ENCODE results near the gene BTBD16.

- no peak for TF ChIP-seq CTCF (IDR thresholded peaks at IDR 0.05)
- TF ChIP-seq POLR2A (IDR thresholded peaks at IDR 0.05) = no peak
Observed at GRCh38 chr10:122328676-122329075, 57.6 kb downstream of the BTBD16 start.
